Ascending aorta (tissue), 2 donors: Measurements from ENCODE around the gene MAP4K5. TPM values are rescaled to one million over a fixed set of nuclear protein-coding genes. Genes with fewer than 3 reads are reported as not detected.

Experiments
- DNase-seq, 2 donors: peaks; one replicate each; pipeline ENCODE4 v3.0.0-alpha.2; 2019; ENCODE audit warnings: low spot score in 2 of 2
- H3K27ac ChIP-seq, 2 donors: fragments of 200-600 bp; sonication (generic); one replicate each; pipeline ENCODE4 v1.5.1; 2016 to 2017; ENCODE audit warnings: mild to moderate bottlenecking in 1 of 2
- H3K27me3 ChIP-seq: fragments of 200-600 bp; sonication (generic); one replicate; pipeline ENCODE4 v1.5.1; 2017
- H3K36me3 ChIP-seq, 2 donors: fragments of 200-600 bp; sonication (generic); one replicate each; pipeline ENCODE4 v1.5.1; 2016
- H3K4me1 ChIP-seq, 2 donors: fragments of 200-600 bp; sonication (generic); one replicate each; pipeline ENCODE4 v1.5.1; 2016 to 2017; ENCODE audit warnings: mild to moderate bottlenecking in 1 of 2
- H3K4me3 ChIP-seq, 2 donors: fragments of 200-600 bp; sonication (generic); one replicate each; pipeline ENCODE4 v1.5.1; 2016 to 2017; ENCODE audit warnings: mild to moderate bottlenecking in 1 of 2
- H3K9me3 ChIP-seq, 2 donors: fragments of 200-600 bp; sonication (generic); one replicate each; pipeline ENCODE4 v1.5.1; 2016
- intact Hi-C: fragments of 100-400 bp; cut with DNase I; formaldehyde crosslinking; loops from one replicate; pipeline ENCODE4 v1.15.1; 2023
- total RNA-seq: library from RNA; depleted of rRNA; stranded (reverse); fragments of >200 nt; gene quantifications from one replicate; pipeline ENCODE4 v1.1.0, GENCODE V29; 2016
- TF ChIP-seq, protein P1 (sequence below), 3 experiments: fragments of 200-600 bp in 2 of 3; fragments of 450-650 bp in 1 of 3; sonication (generic) in 2 of 3; IDR thresholded peaks; one replicate each; pipeline ENCODE4 v1.5.1; 2016 to 2019; ENCODE audit warnings: antibody characterized with exemption in 3 of 3, mild to moderate bottlenecking in 1 of 3, moderate library complexity in 1 of 3

The MAP4K5 gene
- total RNA-seq, 1 donor from 2014 or later, result 249 TPM

DNA sequence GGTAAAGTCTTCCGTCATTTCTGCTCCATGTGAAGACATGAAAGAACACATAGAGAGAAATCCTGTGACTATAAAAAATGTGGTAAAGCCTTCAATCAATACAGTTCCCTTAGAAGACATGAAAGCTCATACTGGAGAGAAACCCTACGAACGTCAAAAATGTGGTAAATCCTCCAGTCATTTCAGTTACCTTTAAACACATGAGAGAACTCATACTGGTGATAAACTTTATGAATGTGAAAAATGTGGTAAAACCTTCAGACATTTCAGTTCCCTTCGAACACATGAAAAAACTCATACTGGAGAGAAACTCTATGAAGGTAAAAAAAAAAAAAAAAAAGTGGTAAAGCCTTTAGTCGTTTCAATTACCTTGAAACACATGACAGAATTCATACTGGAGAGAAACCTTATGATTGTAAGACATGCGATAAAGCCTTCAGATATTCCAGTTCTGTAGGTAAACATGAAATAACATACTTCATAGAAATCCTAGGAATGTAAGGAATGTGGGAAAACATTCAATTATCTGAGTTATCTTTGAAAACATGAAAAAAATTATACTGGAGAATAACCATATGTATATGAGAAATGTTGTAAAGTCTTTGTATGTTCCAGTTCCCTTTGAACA is 60.4 kb downstream of the MAP4K5 start:
- no peak overlapping the region for H3K4me3 ChIP-seq
- DNase-seq, result no peak
- no peaks in the 10 kb centered on the region for H3K27me3 ChIP-seq
- intact Hi-C loops, result no loop called here
- H3K9me3 ChIP-seq, result peaks cover 0 to 16% of the 10 kb centered on the region in 2 donors
- TF ChIP-seq, protein P1, sequence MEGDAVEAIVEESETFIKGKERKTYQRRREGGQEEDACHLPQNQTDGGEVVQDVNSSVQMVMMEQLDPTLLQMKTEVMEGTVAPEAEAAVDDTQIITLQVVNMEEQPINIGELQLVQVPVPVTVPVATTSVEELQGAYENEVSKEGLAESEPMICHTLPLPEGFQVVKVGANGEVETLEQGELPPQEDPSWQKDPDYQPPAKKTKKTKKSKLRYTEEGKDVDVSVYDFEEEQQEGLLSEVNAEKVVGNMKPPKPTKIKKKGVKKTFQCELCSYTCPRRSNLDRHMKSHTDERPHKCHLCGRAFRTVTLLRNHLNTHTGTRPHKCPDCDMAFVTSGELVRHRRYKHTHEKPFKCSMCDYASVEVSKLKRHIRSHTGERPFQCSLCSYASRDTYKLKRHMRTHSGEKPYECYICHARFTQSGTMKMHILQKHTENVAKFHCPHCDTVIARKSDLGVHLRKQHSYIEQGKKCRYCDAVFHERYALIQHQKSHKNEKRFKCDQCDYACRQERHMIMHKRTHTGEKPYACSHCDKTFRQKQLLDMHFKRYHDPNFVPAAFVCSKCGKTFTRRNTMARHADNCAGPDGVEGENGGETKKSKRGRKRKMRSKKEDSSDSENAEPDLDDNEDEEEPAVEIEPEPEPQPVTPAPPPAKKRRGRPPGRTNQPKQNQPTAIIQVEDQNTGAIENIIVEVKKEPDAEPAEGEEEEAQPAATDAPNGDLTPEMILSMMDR (IDR thresholded peaks at IDR 0.05), result no peak
- no peak overlapping the region for H3K27ac ChIP-seq
- H3K4me1 ChIP-seq, result no peaks in the 10 kb centered on the region
- H3K36me3 ChIP-seq, result peaks cover 47 to 64% of the 10 kb centered on the region in 2 donors

- Histone ChIP-seq H3K4me3 (no peak overlapping the region), H3K9me3 (peaks cover 0 to 16% of the 10 kb centered on the region in 2 donors), H3K36me3 (peaks cover 53 to 69% of the 10 kb centered on the region in 2 donors), H3K4me1 (no peaks in the 10 kb centered on the region), H3K27me3 (no peaks in the 10 kb centered on the region), H3K27ac (no peak overlapping the region)
- TF ChIP-seq, protein P1 (IDR thresholded peaks at IDR 0.05), result no peak
- no peak for DNase-seq
- intact Hi-C loops, result no loop called here
These were observed 62.4 kb downstream of the MAP4K5 start for GRCh38 chr14:50469982-50470381.

GRCh38 chr14:50462111-50462510 is 70.3 kb downstream of the MAP4K5 start:
- Histone ChIP-seq H3K9me3 (no peaks in the 10 kb centered on the region), H3K4me1 (no peaks in the 10 kb centered on the region), H3K36me3 (peaks cover 35 to 47% of the 10 kb centered on the region in 2 donors), H3K4me3 (no peak overlapping the region), H3K27me3 (no peaks in the 10 kb centered on the region), H3K27ac (no peak overlapping the region)
- intact Hi-C loops, result no loop called here
- no peak for DNase-seq
- TF ChIP-seq, protein P1 (IDR thresholded peaks at IDR 0.05), result no peak

GRCh38 chr14:50453869-50454268 is 78.5 kb downstream of the MAP4K5 start:
- intact Hi-C loops, result no loop called here
- Histone ChIP-seq H3K9me3 (peaks cover 0 to 8% of the 10 kb centered on the region in 2 donors), H3K36me3 (peaks cover 36 to 56% of the 10 kb centered on the region in 2 donors), H3K4me3 (no peak overlapping the region), H3K27me3 (no peaks in the 10 kb centered on the region), H3K27ac (no peak overlapping the region), H3K4me1 (no peaks in the 10 kb centered on the region)
- no peak for DNase-seq
- TF ChIP-seq, protein P1 (IDR thresholded peaks at IDR 0.05), result no peak

DNA sequence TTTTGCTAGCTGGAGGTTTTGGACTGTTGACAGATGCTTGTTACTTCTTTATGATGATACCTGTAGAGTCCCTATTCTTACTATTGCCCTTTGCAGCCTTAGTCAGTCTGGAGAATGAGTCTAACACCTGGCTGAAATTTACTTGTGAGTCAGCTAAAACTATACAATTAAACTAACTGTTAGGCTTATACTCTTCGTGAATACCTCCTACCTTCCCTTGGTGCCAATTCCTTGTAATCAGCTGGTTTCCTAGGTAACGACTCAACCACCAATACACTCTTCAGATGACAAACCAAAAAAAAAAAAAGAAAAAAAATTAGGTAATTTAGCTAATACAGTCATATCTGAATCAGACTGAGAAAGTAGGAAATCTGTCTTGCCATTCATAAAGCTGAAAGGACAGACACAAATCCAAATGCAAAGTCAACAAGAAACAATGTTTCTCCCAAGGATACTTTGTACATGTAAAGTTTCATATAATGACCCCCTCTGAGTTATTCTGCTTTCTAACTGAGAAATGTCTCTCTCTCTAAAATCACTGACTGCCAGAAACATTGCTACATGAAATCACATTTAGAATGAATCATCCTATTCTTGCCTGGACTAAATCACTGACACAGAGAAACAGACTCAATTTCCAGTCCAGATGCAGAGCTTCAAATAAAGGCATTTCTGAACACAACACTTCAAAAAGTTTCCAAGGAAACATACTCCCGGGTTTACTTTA is 79.2 kb downstream of the MAP4K5 start:
- TF ChIP-seq, protein P1 (IDR thresholded peaks at IDR 0.05), result no peak
- Histone ChIP-seq H3K4me3 (no peak overlapping the region), H3K36me3 (peaks cover 36 to 59% of the 10 kb centered on the region in 2 donors), H3K27ac (no peak overlapping the region), H3K9me3 (peaks cover 0 to 8% of the 10 kb centered on the region in 2 donors), H3K4me1 (no peaks in the 10 kb centered on the region), H3K27me3 (no peaks in the 10 kb centered on the region)
- DNase-seq, result no peak
- intact Hi-C loops, result no loop called here
